ENCODE results near the gene RGS6.

- TF ChIP-seq CTCF (conservative IDR thresholded peaks at IDR 0.05; ENCODE audit: low read depth, low read length) (no peak), POLR2A (IDR thresholded peaks at IDR 0.05; ENCODE audit: low read depth, low read length) (no peak), RAD21 (IDR thresholded peaks at IDR 0.05; ENCODE audit: low read length) (no peak), CEBPB (IDR thresholded peaks at IDR 0.05; ENCODE audit: low read depth, low read length) (no peak), MAZ (IDR thresholded peaks at IDR 0.05; ENCODE audit: borderline replicate concordance, low read depth, low read length) (no peak), MAFK (IDR thresholded peaks at IDR 0.05; ENCODE audit: low read depth, low read length) (no peak), RCOR1 (IDR thresholded peaks at IDR 0.05; ENCODE audit: insufficient replicate concordance, low read length) (no peak), USF2 (IDR thresholded peaks at IDR 0.05; ENCODE audit: low read depth, low read length) (no peak), SMC3 (IDR thresholded peaks at IDR 0.05; ENCODE audit: low read depth, low read length) (no peak), BHLHE40 (IDR thresholded peaks at IDR 0.05; ENCODE audit: low read depth, low read length) (no peak), FOS (IDR thresholded peaks at IDR 0.05; ENCODE audit: low read depth, low read length) (no peak)
Measured at GRCh38 chr14:72416892-72417291, 484.7 kb downstream of the RGS6 start.
